HEK293T (cell line): Measurements from ENCODE around the gene EIF3D.

Experiments
- CTCF ChIA-PET: fragments of 350-600 bp; formaldehyde crosslinking; extraction: SDS; loops from one replicate; lab custom pipeline; 2021; ENCODE audit warnings: antibody characterized with exemption, inconsistent platforms; lab: Yijun Ruan, JAX
- POLR2A ChIA-PET: fragments of 350-600 bp; formaldehyde crosslinking; extraction: SDS; loops from one replicate; lab custom pipeline; 2020; ENCODE audit warnings: antibody characterized with exemption, inconsistent platforms; lab: Yijun Ruan, JAX
- DNase-seq: peaks from one replicate; pipeline ENCODE4 v3.0.0; 2012; ENCODE audit warnings: mixed read lengths; ENCODE audit errors: extremely low spot score
- ARNT ChIP-seq: fragments of 450-650 bp; IDR thresholded peaks from 2 replicates; pipeline ENCODE4 v1.6.1; 2017; ENCODE audit warnings: mild to moderate bottlenecking
- BHLHE40 ChIP-seq: fragments of 450-650 bp; IDR thresholded peaks from 2 replicates; pipeline ENCODE4 v1.6.1; 2016; ENCODE audit warnings: mild to moderate bottlenecking, moderate library complexity, borderline replicate concordance
- CTBP1 ChIP-seq: fragments of 450-650 bp; IDR thresholded peaks from 2 replicates; pipeline ENCODE4 v1.6.1; 2016; ENCODE audit warnings: borderline replicate concordance
- ELF4 ChIP-seq: fragments of 450-650 bp; IDR thresholded peaks from 2 replicates; pipeline ENCODE4 v1.6.1; 2017; ENCODE audit warnings: antibody characterized with exemption
- FOXA1 ChIP-seq: fragments of 450-650 bp; IDR thresholded peaks from 2 replicates; pipeline ENCODE4 v1.6.1; 2016; ENCODE audit warnings: mild to moderate bottlenecking
- FOXK2 ChIP-seq: fragments of 450-650 bp; IDR thresholded peaks from 2 replicates; pipeline ENCODE4 v1.6.1; 2016; ENCODE audit warnings: mild to moderate bottlenecking
- FOXM1 ChIP-seq: fragments of 450-650 bp; IDR thresholded peaks from 2 replicates; pipeline ENCODE4 v1.6.1; 2017; ENCODE audit warnings: mild to moderate bottlenecking, borderline replicate concordance
- HDGF ChIP-seq: fragments of 450-650 bp; IDR thresholded peaks from 2 replicates; pipeline ENCODE4 v1.6.1; 2017; ENCODE audit warnings: antibody characterized with exemption, borderline replicate concordance
- L3MBTL2 ChIP-seq: fragments of 450-650 bp; conservative IDR thresholded peaks from 2 replicates; pipeline ENCODE4 v1.6.1; 2016; ENCODE audit warnings: mild to moderate bottlenecking
- LEF1 ChIP-seq: fragments of 450-650 bp; IDR thresholded peaks from 2 replicates; pipeline ENCODE4 v1.6.1; 2017; ENCODE audit warnings: mild to moderate bottlenecking, borderline replicate concordance
- NFRKB ChIP-seq: fragments of 450-650 bp; IDR thresholded peaks from 2 replicates; pipeline ENCODE4 v1.6.1; 2016; ENCODE audit warnings: mild to moderate bottlenecking, moderate library complexity
- SP1 ChIP-seq: fragments of 450-650 bp; IDR thresholded peaks from 2 replicates; pipeline ENCODE4 v1.6.1; 2017
- SUZ12 ChIP-seq: fragments of 450-650 bp; IDR thresholded peaks from 2 replicates; pipeline ENCODE4 v1.6.1; 2016; ENCODE audit warnings: mild to moderate bottlenecking
- TARDBP ChIP-seq: fragments of 450-650 bp; IDR thresholded peaks from 2 replicates; pipeline ENCODE4 v1.6.1; 2016
- ZNF384 ChIP-seq: fragments of 450-650 bp; IDR thresholded peaks from 2 replicates; pipeline ENCODE4 v1.6.1; 2016
- TF ChIP-seq, protein P1 (sequence below): fragments of 450-650 bp; IDR thresholded peaks from 2 replicates; pipeline ENCODE4 v1.6.1; 2016

The EIF3D gene

GRCh38 chr22:36465232-36466021 lies 63.5 kb downstream of the EIF3D start:
- DNase-seq, result no peak
- ChIA-PET POLR2A (interaction anchor here (3.3 kb wide), 1 partner anchor 16 kb away, joined by 9 read pairs; the partner anchor contains the start of gene TXN2), CTCF (no interaction called here)
- TF ChIP-seq TARDBP (no peak), CTBP1 (no peak), LEF1 (no peak), FOXM1 (no peak), FOXA1 (no peak), HDGF (no peak), ZNF384 (no peak), BHLHE40 (no peak)

DNA sequence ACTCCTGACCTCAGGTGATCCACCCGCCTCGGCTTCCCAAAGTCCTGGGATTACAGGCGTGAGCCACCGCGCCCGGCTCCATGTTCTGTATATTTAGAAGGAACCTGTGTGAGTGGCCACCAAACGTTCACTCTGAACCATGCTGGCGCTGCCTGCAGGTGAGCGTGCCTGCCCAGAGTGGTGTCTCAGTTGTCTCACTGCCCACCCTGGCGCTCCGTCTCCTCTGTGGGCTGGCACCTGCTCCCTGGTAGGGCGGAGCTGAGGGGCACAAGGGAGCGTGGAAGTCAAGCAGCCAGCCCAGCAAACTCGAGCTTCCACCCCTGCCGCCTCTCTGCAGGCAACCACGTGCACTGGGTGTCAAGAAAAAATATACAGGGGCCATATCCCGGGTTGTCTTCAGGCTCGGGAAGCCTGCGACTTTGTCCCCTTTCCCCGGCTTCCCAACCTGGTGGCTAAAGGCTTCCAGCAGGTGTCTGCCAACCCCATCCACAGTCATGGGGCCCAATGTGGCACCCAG lies 64.2 kb downstream of the EIF3D start:
- ChIA-PET POLR2A (interaction anchor here (3.3 kb wide), 1 partner anchor 17 kb away, joined by 9 read pairs; the partner anchor contains the start of gene TXN2), CTCF (no interaction called here)
- no peak for TF ChIP-seq FOXM1
- TF ChIP-seq ZNF384, result no peak
- no peak for DNase-seq

DNA sequence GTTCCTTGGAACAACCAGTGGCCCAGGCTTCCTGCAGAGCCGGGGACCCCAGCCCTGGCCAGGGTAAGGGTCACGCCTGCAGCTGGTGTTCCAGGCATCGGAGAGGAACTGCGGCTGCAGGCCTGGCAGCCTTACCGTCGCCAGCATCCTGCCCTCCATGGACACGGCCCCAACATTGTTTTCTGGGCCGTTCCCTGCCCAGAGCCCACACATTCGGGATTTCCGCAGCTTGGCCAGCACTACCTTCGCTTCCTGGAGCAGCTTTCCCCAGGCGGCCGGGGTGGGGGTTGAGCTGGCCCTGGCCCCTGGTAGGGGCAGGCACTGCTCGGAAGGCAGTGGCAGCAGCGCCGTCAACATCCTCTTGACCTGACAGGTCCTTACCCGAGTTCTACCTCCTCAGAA lies 65.2 kb downstream of the EIF3D start:
- DNase-seq, result no peak
- POLR2A ChIA-PET, result interaction anchor here (0.9 to 3.3 kb wide), 2 partner anchors 18 to 76 kb away, joined by 4 to 9 read pairs; partner anchors contain the start of genes MYH9 and TXN2

GRCh38 chr22:36461665-36462649 lies 67.0 kb downstream of the EIF3D start:
- DNase-seq, result no peak
- CTCF ChIA-PET, result no interaction called here
- POLR2A ChIA-PET, result interaction anchor here (1.1 to 3.3 kb wide), 3 partner anchors 9 to 134 kb away, joined by 3 to 9 read pairs (median 3); partner anchors contain the start of gene TXN2
- TF ChIP-seq ZNF384, result no peak
- TF ChIP-seq CTBP1, result no peak
- TF ChIP-seq, protein P1, sequence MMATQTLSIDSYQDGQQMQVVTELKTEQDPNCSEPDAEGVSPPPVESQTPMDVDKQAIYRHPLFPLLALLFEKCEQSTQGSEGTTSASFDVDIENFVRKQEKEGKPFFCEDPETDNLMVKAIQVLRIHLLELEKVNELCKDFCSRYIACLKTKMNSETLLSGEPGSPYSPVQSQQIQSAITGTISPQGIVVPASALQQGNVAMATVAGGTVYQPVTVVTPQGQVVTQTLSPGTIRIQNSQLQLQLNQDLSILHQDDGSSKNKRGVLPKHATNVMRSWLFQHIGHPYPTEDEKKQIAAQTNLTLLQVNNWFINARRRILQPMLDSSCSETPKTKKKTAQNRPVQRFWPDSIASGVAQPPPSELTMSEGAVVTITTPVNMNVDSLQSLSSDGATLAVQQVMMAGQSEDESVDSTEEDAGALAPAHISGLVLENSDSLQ, result no peak
- no peak for TF ChIP-seq ELF4
- TF ChIP-seq FOXK2, result no peak
- no peak for TF ChIP-seq FOXA1
- TF ChIP-seq ARNT, result no peak
- no peak for TF ChIP-seq BHLHE40
- no peak for TF ChIP-seq L3MBTL2
- TF ChIP-seq NFRKB, result no peak
- no peak for TF ChIP-seq LEF1
- TF ChIP-seq SP1, result no peak
- TF ChIP-seq TARDBP, result no peak
- no peak for TF ChIP-seq FOXM1
- TF ChIP-seq SUZ12, result no peak
- TF ChIP-seq HDGF, result no peak

More for the DNA sequence above, 65.2 kb downstream of the EIF3D start:
- no peak for TF ChIP-seq TARDBP
- TF ChIP-seq L3MBTL2, result no peak
- no peak for TF ChIP-seq LEF1
- TF ChIP-seq ARNT, result no peak
- TF ChIP-seq HDGF, result no peak
- TF ChIP-seq FOXA1, result no peak
- no peak for TF ChIP-seq ZNF384
- TF ChIP-seq, protein P1, result no peak
- CTCF ChIA-PET, result interaction anchor here (0.6 to 1.0 kb wide), 2 partner anchors 162 to 1033 kb away, joined by 3 to 4 read pairs; no protein-coding TSS in a partner anchor
